ENCODE measurements around the gene KCTD17. TPM values are rescaled to one million over a fixed set of nuclear protein-coding genes. Genes with fewer than 3 reads are reported as not detected.

The KCTD17 gene
- polyA plus RNA-seq, 3 donors = 8.4 to 40.0 (median 9.0) TPM

- peak overlapping the region; percentile 69 to 72 for H3K27ac ChIP-seq (ENCODE audit: low read depth in 1 of 2, low read length in 2 of 2)
- WGBS (ENCODE audit: insufficient coverage) = 0% methylated on average over 1 of the region's 6 CpGs
- H3K27ac Mint-ChIP-seq = peak overlapping the region; percentile 82 to 95 (median 90)
Measured at GRCh38 chr22:37050913-37051312, 629 bp upstream of the KCTD17 start.

More at GRCh38 chr22:37050913-37051312, 629 bp upstream of the KCTD17 start:
- peaks cover 4% of the 10 kb centered on the region for H4K20me1 ChIP-seq (ENCODE audit: insufficient read depth, low read length)
- Mint-ChIP-seq H3K4me1 (peaks cover 37% of the 10 kb centered on the region), H3K4me3 (peak overlapping the region; percentile 67 to 80), H3K27me3 (ENCODE audit: low read depth in 3 of 3) (peaks cover 1 to 11% (median 2%) of the 10 kb centered on the region in 3 donors), H3K36me3 (peaks cover 17 to 20% of the 10 kb centered on the region in 2 donors), H3K9me3 (no peaks in the 10 kb centered on the region)
- H3K27me3 ChIP-seq (ENCODE audit: control insufficient read depth in 2 of 2, insufficient read depth in 2 of 2, low read length in 2 of 2) = no peaks in the 10 kb centered on the region
- peak overlapping the region; percentile 32 for H2AFZ ChIP-seq (ENCODE audit: insufficient read depth, low read depth, low read length, poor library complexity, severe bottlenecking)
- intact Hi-C loops (cut with micrococcal nuclease) = no loop called here
- peaks cover 28 to 43% of the 10 kb centered on the region in 2 donors for H3K4me1 ChIP-seq (ENCODE audit: control insufficient read depth in 1 of 2, insufficient read depth in 2 of 2, low read length in 2 of 2)
- no peak for DNase-seq
- peak overlapping the region; percentile 95 for H3K4me2 ChIP-seq (replicated peaks; ENCODE audit: extremely low read depth, low read length, poor library complexity, severe bottlenecking)
- H3K9ac ChIP-seq (ENCODE audit: insufficient read depth, low read length, poor library complexity, severe bottlenecking) = no peak overlapping the region
- TF ChIP-seq CTCF (IDR thresholded peaks at IDR 0.05) = no peak
- H3K36me3 ChIP-seq (replicated peaks in 1 of 2; ENCODE audit: control insufficient read depth in 1 of 2, insufficient read depth in 2 of 2, low read length in 2 of 2) = peaks cover 0 to 20% of the 10 kb centered on the region in 2 donors
- H3K4me3 ChIP-seq (replicated peaks in 1 of 3; ENCODE audit: low read depth in 2 of 3, low read length in 3 of 3) = peak overlapping the region in 2 of 3 experiments; percentile 6 to 85
- no peaks in the 10 kb centered on the region for H3K9me3 ChIP-seq (replicated peaks in 1 of 2; ENCODE audit: control insufficient read depth in 1 of 2, insufficient read depth in 1 of 2, low read length in 2 of 2)
- H3K79me2 ChIP-seq (ENCODE audit: insufficient read depth, low read length) = no peaks in the 10 kb centered on the region
